ENCODE data around the gene CALHM3.
"Not testable (repeated sequence)": the region's sequence is repeated elsewhere in the genome, so short reads cannot be mapped to it uniquely, and the experiment has no call there.

Gene CALHM3, protein sequence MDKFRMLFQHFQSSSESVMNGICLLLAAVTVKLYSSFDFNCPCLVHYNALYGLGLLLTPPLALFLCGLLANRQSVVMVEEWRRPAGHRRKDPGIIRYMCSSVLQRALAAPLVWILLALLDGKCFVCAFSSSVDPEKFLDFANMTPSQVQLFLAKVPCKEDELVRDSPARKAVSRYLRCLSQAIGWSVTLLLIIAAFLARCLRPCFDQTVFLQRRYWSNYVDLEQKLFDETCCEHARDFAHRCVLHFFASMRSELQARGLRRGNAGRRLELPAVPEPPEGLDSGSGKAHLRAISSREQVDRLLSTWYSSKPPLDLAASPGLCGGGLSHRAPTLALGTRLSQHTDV

DNA sequence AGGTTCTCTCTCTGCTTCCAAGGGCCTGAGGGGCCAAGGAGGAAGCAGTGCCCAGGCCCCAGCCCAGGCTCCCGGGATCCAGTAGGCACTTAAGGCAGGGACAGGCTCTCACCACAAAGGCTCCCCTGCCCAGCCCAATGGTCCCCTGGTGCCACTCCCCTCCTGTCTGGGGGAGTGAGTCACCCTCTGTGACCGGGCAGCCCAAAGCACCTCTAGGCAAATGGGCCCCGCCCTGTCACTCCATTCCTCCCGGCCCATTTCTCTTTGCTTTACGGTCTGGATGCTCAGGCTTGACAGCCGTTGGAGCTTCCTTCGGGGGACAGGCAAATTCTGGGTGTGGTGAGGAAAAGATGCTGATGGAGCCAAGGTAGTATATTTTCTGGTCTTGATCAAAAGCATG lies at the start of gene CALHM3:
Gene CALHM3 (minus strand): TSS at position 106 of the 400 bp plus-strand sequence. CDS start 208 bp downstream, outside the sequence.
- DNase-seq: no peak

DNA sequence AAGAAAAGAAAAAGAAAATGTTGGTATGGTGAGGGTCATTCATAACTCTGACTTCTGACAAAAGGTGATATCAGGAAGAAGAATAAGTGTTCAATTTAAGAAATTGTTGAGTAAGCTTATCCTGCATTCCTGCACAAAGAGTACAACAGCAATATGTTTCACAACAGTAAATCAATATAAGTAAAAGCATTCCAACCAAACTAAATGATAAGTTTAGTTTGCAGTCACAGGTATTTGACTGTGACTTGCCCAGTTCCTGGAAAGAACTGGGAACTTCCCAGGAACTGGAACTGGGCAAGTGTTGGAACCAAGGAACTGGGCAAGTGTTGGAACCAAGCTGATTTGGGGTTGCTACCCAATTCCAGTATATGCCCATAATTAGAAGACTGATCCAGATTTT lies 49.5 kb upstream of the CALHM3 start:
- DNase-seq: no peak

DNA sequence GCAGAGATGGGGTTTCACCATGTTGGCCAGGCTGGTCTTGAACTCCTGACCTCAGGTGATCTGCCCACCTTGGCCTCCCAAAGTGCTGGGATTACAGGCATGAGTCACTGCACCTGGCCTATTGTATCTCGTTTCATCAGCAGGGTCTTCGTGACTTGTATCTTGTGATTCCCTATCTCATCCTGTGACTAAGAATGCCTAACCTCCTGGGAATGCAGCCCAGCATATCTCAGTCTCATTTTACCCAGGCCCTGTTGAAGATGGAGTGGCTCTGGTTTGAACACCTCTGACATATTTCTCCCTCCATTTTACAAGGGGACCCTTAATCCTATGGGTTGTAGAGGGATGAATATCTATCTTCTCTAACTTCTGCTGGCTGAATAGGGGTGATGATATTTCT lies 48.4 kb upstream of the CALHM3 start:
- DNase-seq: not testable (repeated sequence)

DNA sequence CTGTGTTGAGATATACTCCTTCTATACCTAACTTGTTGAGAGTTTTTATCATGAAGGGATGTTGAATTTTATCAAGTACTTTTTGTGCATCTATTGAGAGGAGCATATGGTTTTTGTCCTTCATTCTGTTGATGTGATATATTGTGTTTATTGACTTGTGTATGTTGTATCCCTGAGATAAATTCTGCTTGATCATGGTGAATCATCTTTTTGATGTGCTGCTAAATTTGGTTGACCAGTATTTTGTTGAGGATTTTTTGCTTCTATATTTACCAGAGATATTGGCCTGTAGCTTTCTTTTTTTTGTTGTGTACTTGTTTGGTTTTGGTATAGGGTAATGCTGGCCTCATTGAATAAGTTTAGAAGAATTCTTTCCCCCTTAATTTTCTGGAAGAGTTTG lies 46.9 kb upstream of the CALHM3 start:
- DNase-seq: no peak

DNA sequence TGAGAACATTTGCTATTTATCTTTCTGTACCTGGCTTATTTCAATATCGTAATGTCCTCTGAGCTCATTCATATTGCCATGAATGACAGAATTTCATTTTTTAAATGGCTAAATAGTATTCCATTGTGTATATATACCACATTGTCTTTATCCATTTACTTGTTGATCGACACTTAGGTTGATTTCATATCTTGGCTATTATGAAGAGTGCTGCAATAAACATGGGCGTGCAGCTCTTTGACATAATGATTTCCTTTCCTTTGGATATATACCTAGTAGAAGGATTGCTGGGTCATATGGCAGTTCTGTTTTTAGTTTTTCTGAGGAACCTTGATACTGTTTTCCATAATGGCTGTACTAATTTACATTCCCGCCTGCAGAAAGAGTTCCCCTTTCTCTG lies 44.6 kb upstream of the CALHM3 start:
- DNase-seq: no peak

DNA sequence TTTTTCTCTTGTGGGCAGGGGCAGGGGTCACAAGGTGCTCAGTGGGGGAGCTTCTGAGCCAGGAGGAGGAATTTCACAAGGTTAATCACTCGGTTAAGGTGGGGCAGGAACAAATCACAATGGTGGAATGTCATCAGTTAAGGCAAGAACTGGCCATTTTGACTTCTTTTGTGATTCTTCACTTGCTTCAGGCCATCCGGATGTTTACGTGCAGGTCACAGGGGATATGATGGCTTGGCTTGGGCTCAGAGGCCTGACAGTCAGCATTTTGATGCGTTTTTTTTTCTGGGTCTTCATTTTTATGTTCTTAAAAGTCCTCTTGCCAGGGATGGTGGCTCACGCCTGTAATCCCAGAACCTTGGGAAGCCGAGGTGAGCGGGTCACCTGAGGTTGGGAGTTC lies 43.0 kb upstream of the CALHM3 start:
- DNase-seq: not testable (repeated sequence)

DNA sequence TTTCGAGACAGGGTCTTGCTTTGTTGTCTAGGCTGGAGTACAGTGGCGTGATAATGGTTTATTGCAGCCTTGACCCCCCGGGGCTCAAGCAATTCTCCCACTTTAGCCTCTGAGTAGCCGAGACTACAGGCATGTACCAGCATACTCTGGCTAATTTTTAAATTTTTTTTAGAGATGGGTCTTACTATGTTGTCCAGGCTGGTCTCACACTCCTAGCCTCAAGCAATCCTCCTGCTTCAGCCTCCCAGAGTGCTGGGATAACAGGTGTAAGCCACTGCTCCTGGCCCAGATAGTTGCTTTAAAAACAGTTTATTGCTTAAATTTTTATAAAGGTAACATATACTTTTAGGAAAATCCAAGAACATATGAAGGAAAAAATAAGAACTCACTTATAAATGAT lies 40.8 kb upstream of the CALHM3 start:
- no peak for DNase-seq

DNA sequence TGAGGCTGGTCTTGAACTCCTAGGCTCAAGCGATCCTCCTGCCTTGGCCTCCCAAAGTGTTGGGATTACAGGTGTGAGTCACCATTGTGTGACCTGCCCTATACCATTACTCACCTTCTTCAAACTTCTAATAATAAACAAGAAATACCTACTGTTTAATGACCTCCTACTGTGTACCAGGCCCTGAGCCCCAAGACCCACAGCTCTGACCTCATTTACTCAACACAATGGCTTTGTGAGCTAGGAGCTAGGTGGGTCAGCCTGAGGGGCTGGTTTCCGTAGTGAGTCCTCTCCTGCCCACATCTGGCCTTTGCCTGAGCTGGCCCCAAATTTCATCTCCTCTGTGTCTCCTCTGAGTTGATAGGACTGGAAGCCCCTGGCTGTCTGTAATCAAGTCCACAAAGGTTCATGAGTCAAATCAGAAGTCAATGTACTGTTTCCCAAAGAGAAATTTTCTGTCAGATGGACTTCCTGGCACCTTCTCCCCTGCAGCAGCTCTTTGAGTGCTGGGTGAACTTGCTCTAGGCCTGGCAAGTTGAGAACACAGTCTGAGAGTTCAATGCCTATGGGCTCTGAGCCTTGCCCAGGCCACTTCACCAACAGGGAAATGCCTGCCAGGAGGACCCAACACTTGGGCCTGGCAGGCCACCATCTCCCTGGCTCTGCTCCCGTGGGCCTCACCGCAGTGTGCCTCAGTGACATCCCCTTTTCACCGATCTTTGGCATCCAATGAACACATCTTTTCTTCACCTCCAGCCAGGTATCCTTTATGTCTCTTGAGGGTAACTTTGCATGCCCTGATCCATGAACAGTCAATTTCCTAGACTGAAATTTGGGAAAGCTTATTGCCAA lies 38.4 kb upstream of the CALHM3 start:
- DNase-seq: no peak

DNA sequence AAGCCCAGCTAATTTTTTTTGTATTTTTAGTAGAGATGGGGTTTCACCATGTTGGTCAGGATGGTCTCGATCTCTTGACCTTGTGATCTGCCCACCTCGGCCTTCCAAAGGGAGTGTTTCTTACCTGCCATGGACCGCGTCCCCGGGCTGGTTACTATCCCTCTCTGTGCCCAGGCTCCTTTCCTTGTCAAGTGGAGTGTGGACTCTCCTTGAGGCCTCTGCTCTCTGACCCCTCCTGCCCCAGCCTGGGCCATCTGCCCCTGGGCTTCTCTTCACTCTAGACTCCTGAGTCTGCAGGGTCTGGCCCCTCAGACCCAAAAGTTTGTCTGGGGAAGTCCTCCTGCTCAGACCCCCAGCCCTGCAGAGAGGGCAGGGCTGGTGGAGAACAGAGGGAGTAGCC lies 35.2 kb upstream of the CALHM3 start:
- DNase-seq: no peak

DNA sequence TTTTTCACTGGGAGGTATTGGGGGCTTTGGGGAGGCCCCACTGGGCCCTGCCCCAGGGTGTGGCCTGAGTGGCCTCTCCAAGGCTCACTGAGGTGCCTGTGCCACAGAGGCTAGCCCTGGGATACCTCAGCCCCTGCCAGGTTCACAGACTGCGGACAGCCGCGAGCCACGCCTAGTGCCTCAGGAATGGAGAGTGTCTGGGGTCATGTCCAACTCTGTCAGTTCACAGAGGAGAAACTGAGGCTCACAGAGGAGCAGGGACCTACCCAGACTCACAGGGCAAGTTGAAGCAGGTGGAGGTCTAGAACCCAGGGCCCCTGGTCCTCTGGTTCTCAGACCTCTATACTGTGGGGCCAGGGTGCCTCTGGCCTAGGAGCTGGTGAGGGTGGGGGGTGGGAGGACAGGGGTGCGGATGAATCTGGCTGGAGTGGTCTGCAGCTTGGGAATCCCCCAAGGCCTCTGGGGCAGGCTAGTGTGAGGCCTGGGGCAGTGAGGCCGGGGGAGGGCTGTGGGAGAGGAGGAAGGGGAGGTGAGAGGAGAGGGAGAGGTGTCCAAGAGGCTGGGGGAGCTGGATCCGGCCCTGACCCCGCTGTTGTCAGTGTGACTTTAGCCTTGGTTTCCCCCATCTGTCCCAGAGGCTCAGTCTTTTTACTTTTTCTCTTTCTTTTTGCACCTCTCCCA lies 34.5 kb upstream of the CALHM3 start:
- DNase-seq: no peak

DNA sequence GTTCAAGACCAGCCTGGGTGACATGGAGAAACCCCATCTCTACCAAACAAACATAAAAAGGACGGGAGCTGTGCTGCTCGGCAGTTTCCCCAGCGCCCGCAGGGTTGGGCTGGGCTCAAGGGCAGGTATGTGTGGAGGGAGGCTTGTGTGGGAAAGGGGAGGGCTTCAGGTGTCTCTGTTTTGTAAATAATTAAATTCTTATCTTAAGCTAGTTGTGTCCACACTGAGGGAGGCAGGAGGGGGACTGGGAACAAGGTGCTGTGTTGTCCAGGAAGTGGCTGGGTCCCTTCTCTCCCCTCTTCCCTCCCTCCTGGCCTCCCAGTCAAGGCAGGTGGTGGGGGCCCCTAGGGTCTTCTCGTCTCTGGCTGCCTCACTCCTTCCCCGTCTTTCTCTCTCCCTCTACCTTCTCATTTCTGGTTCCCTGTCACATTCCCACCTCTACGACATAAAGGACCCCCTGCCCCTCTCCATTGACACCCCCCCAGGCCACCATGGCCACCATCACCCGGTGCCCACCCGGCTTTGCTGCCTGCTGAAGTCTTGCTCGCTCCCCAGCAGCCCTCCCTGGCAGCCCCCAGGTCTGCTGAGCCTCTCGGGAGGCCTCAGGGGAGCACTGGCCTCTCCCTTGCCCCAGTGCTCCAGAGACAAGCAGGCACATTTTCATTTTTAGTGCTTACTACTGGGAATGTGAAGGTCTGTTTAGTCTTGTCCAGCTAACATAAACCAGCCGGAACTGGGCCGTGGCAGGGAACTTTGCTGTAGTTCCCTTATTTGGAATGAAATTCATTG lies 33.7 kb upstream of the CALHM3 start:
- DNase-seq: no peak

DNA sequence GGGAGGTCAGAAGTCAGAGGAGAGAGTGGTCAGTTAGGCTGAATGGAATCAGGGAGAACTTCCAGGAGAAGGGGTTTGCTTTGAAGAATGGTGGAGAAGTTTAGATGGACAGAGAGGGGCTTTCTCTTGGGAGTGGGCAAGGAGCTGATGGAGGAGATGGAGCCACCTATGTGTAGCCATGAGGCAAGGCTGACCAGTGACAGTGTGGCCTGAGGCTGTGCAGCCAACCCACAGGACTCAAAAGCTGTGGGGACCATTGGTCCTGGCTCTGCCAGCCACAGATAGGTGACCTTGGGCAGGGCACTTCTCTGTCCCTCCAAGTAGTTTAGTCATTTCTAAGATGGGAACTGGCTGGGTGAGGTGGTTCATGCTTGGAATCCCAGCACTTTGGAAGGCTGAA lies 33.1 kb upstream of the CALHM3 start:
- DNase-seq: no peak

DNA sequence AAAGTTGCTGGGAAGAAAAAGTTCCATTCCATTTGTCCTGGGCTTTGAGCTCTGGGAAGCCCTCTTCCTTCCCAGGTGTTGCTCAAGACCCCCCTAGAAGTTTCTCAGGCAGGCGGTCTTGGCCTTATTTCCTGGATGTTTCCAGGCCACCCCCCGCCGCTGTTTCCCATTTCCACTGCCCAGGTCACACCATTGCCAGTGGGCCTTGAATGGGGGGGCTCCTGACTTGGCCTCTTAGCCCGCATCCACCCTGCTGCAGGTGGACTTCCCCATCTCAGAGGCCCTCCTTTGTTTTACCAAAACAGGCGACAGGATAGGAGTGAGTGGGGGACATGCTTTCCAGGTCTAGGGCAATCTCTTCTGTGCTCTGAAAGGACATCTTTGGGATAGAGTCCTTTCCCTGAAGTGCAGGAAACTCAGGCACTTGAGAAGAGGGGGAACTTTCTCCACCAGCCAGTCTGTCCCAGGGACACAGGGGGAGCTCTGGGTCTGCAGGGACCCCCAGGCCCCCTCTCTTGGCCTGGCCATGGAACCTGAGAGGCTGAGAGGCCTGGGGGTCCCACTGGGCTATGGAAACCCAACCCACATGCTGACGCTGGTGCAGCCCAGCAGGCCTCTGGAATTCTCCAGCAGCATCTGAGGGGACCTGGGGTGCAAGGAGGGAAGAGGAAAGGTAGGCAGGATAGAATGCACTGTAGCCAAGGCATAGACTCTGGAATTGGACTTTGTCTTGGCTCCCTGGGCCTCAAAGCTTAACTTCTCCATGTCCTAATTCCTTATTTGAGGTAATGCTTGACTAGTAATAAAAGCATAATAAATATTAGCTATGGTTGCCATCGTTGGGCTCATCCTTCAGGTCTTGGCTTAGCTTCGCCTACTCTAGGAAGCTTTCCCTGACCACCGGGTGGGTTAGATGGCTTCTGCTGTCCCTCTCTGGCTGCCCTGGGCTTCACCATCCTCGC lies 32.0 kb upstream of the CALHM3 start:
- DNase-seq: no peak

DNA sequence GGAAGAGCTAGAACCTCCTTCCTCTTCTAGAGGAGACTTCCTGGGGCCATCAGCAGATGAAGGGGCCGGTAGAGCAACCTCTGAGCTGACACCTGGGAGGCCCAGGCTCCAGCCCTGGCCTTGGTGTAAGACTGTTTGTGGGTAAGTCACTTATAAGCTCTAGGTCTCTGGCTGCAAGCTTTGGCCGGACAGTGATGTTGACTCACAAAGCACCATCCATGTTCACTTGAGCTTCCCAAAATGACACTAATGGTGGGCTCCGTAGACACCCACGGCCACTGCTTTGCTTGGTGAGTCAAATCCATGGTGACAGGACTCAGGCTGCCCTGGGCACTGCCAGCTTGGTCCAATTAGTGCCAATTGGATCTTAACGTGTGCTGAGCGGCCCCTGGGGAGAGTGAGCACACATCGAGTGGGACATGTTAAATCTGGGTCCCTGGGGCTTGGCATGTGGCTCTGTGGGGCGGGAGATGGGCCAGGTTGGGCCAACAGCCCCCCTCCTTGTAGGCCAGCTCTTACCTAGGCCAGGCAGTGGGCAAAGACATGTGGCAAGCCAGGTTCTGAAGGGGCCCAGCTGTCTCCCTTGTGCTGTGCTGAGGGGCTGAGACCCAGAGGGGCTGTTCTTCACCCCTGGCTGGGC lies 31.1 kb upstream of the CALHM3 start:
- DNase-seq: no peak

DNA sequence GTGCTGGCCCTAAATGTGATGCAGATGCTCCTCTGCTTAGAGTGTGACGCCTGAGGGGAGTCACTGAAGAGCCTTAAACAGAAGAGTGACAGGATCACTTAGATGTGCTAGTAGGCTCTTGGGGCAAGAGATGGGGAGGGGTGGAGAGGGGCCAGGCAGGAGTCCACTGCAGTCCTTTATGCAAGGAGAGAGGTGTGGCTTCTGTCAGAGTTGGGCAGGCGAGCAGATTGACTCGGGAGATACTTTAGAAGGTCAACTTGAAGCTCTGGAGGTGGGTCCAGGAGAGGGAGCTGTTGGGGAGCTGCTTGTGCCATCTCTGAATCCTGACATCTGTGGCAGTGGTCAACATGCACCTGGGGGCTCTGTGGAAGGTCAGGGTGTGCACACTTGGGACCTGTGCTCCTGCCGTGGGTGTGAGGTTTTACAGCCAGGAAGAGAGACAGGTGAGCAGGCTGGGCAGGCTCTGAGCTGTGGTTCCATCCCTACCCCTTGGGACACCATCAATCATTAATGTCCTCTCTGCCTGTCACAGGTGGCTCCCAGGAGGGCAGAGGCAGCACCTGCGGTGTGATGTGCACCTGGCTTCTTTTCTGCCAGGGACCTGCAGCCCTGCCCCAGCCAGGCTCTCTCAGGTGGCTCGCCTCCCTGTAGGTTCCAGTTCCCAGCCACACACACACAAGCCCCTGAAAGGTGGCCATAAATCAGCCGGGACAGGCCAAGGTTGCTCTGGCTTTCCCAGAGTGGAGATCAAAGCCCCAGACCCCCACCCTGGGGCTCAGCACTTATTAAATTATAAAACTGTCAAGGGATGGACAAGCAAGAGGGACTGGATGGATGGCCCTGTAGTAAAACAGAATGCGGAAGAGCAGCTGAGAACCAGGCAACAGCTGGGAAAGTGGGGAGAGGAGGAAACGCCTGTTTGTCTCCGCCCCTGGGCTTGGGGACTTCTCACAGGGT lies 28.5 kb upstream of the CALHM3 start:
- DNase-seq: no peak

DNA sequence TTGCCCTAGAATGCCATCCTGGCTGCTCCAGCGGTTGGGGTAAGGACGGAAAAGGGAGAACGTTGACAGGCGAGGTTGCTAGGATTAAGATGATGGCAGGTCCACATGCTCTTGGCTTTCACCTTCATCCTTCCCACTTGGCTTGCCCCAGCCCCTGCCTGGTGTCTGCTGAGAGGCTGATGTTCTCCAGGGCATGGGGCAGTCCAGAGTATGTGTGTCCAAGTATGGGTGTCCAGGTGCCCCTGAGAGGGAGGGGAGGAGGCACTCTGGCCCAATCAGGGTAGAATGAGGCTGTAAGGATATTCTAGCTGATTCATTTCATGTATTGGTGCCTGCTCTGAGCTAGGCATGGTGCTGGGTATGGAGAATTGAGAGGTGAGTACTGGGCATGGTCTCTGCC lies 27.0 kb upstream of the CALHM3 start:
- no peak for DNase-seq

DNA sequence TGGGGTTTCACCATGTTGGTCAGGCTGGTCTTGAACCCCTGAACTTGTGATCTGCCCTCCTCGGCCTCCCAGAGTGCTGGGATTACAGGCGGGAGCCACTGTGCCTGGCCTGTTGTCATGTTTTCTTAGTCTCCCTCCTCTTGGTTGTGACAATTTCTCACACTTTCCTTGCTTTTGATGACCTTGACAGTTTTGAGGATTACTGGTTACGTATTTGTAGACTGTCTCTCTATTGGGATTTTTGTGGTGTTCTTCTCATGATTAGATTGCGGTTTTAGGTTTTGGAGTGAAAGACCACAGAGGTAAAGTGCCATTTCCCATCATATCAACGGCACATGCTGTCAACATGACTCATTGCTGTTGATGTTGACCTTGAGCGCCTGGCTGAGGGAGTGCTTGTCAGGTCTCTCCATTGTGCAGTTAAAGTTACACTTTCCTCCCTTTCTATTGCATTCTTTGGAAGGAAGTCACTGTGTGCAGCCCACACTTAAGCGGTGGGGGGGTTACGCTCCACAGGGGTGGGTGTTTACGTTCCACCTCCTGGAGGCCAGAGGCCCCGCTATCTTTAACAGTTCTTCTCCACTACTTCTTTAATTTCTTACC lies 25.2 kb upstream of the CALHM3 start:
- peak in 1 of 2 donors; percentile 43 for DNase-seq

DNA sequence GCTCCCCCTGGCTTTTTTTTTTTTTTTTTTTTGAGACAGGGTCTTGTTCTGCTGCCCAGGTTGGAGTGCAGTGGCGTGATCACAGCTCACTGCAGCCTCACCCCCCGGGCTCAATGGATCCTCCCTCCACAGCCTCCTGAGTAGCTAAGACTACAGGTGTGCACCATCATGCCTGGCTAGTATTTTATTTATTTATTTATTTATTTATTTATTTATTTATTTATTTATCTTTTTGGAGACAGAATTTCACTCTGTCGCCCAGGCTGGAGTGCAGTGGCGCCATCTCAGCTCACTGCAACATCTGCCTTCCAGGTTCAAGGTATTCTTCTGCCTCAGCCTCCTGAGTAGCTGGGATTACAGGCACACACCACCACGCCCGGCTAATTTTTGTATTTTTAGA lies 24.7 kb upstream of the CALHM3 start:
- DNase-seq: not testable (repeated sequence)
